ENCODE measurements around the gene CP.

- TF ChIP-seq CTCF (IDR thresholded peaks at IDR 0.05): no peak
- TF ChIP-seq POLR2A (IDR thresholded peaks at IDR 0.05): no peak
Observed at GRCh38 chr3:149267565-149267964, 45.9 kb upstream of the CP start.

All from right lobe of liver (tissue), 4 donors.